CD14-positive monocyte (primary cell): ENCODE measurements around the gene EGFL6. TPM values are rescaled to one million over a fixed set of nuclear protein-coding genes. Genes with fewer than 3 reads are reported as not detected.
A peak's percentile ranks its signal among the peaks of the same experiment; 100 is the strongest.

Experiments used
- DNase-seq, 3 donors: peaks; one replicate each; pipeline ENCODE4 v3.0.0-alpha.2; 2011 to 2022
- H2AFZ ChIP-seq: 2 replicates; pipeline ENCODE4 v1.6.0; 2012; ENCODE audit warnings: mild to moderate bottlenecking, low read depth, low read length, inconsistent platforms; ENCODE audit not compliant: insufficient read depth, poor library complexity, severe bottlenecking
- H3K27ac ChIP-seq, 2 donors: 1 replicate in 1 of 2; 2 replicates in 1 of 2; pipeline ENCODE4 v1.5.1; 2012 to 2013; ENCODE audit warnings: low read length in 2 of 2, control low read depth in 1 of 2, inconsistent platforms in 1 of 2, low read depth in 1 of 2, mild to moderate bottlenecking in 1 of 2
- H3K27me3 ChIP-seq, 2 donors: one replicate each; pipeline versions ENCODE4 v1.6.0 to v1.6.1; 2011 to 2013; ENCODE audit warnings: low read length in 2 of 2; ENCODE audit not compliant: control insufficient read depth in 2 of 2, insufficient read depth in 2 of 2
- H3K36me3 ChIP-seq, 2 donors: replicated peaks in 1 of 2; 1 replicate in 1 of 2; 2 replicates in 1 of 2; pipeline versions ENCODE4 v1.5.1 to v1.6.1; 2012 to 2013; ENCODE audit warnings: low read length in 2 of 2, control low read depth in 1 of 2, inconsistent platforms in 1 of 2, mild to moderate bottlenecking in 1 of 2; ENCODE audit not compliant: insufficient read depth in 2 of 2, control insufficient read depth in 1 of 2
- H3K4me1 ChIP-seq, 2 donors: 1 replicate in 1 of 2; 2 replicates in 1 of 2; pipeline versions ENCODE4 v1.5.1 to v1.6.1; 2012 to 2013; ENCODE audit warnings: low read length in 2 of 2, control low read depth in 1 of 2, inconsistent platforms in 1 of 2, mild to moderate bottlenecking in 1 of 2, moderate library complexity in 1 of 2; ENCODE audit not compliant: insufficient read depth in 2 of 2, control insufficient read depth in 1 of 2
- H3K4me2 ChIP-seq: replicated peaks from 2 replicates; pipeline ENCODE3; 2012; ENCODE audit warnings: low read length, moderate library complexity, mild to moderate bottlenecking; ENCODE audit not compliant: poor library complexity, severe bottlenecking; ENCODE audit errors: extremely low read depth
- H3K4me3 ChIP-seq, 3 experiments: fragments of 200-600 bp in 1 of 3; sonication (generic) in 1 of 3; replicated peaks in 1 of 3; 1 replicate in 2 of 3; 2 replicates in 1 of 3; pipeline ENCODE4 v1.5.1; 2011 to 2013; ENCODE audit warnings: low read length in 3 of 3, mild to moderate bottlenecking in 3 of 3, control low read depth in 2 of 3, low read depth in 2 of 3, inconsistent platforms in 1 of 3, moderate library complexity in 1 of 3
- H3K79me2 ChIP-seq: 2 replicates; pipeline ENCODE4 v1.6.0; 2012; ENCODE audit warnings: mild to moderate bottlenecking, control low read depth, inconsistent platforms, low read length, moderate library complexity; ENCODE audit not compliant: insufficient read depth
- H3K9ac ChIP-seq: 2 replicates; pipeline ENCODE4 v1.6.0; 2017; ENCODE audit warnings: low read length, mild to moderate bottlenecking; ENCODE audit not compliant: insufficient read depth, poor library complexity, severe bottlenecking
- H3K9me3 ChIP-seq, 2 donors: replicated peaks in 1 of 2; 1 replicate in 1 of 2; 2 replicates in 1 of 2; pipeline versions ENCODE4 v1.5.1 to v1.6.1; 2012 to 2013; ENCODE audit warnings: low read length in 2 of 2, control low read depth in 1 of 2; ENCODE audit not compliant: control insufficient read depth in 1 of 2, insufficient read depth in 1 of 2
- H4K20me1 ChIP-seq: 2 replicates; pipeline ENCODE4 v1.6.0; 2012; ENCODE audit warnings: mild to moderate bottlenecking, low read length, control low read depth, moderate library complexity; ENCODE audit not compliant: insufficient read depth
- H3K27ac Mint-ChIP-seq, 7 donors: one replicate each; pipeline ENCODE4 v1.8.0; 2020; ENCODE audit warnings: mild to moderate bottlenecking in 7 of 7, mixed read lengths in 7 of 7, moderate library complexity in 6 of 7, inconsistent platforms in 2 of 7
- H3K27me3 Mint-ChIP-seq, 3 donors: one replicate each; pipeline ENCODE4 v1.8.0; 2021 to 2022; ENCODE audit warnings: low read depth in 3 of 3, mild to moderate bottlenecking in 3 of 3, mixed read lengths in 3 of 3, moderate library complexity in 3 of 3, inconsistent platforms in 1 of 3
- H3K36me3 Mint-ChIP-seq, 2 donors: one replicate each; pipeline ENCODE4 v1.8.0; 2020; ENCODE audit warnings: mixed read lengths in 2 of 2, inconsistent platforms in 1 of 2, mild to moderate bottlenecking in 1 of 2
- H3K4me1 Mint-ChIP-seq: one replicate; pipeline ENCODE4 v1.8.0; 2020; ENCODE audit warnings: mild to moderate bottlenecking, mixed read lengths
- H3K4me3 Mint-ChIP-seq, 2 donors: one replicate each; pipeline ENCODE4 v1.8.0; 2020; ENCODE audit warnings: mild to moderate bottlenecking in 2 of 2, mixed read lengths in 2 of 2, moderate library complexity in 1 of 2
- H3K9me3 Mint-ChIP-seq, 7 donors: one replicate each; pipeline ENCODE4 v1.8.0; 2020 to 2022; ENCODE audit warnings: mixed read lengths in 7 of 7, mild to moderate bottlenecking in 6 of 7, moderate library complexity in 6 of 7, inconsistent platforms in 2 of 7
- CTCF ChIP-seq: fragments of 200-600 bp; IDR thresholded peaks from one replicate; pipeline ENCODE4 v1.8.0; 2022; ENCODE audit warnings: antibody characterized with exemption, mild to moderate bottlenecking
- WGBS: methylation state at CpG from one replicate; pipeline ENCODE4 v1.1.5; 2013; ENCODE audit warnings: missing lambda C conversion rate; ENCODE audit not compliant: insufficient coverage; 5-methylcytosine and 5-hydroxymethylcytosine counted together
- intact Hi-C, 2 donors: fragments of 100-400 bp; cut with micrococcal nuclease; formaldehyde crosslinking; loops; one replicate each; pipeline versions ENCODE4 v1.15.0 to v1.15.1; 2023
- polyA minus RNA-seq: library from RNA; depleted of rRNA, polyadenylated mRNA; stranded (reverse); fragments of >200 nt; gene quantifications from 2 replicates; pipeline ENCODE4 v1.2.3, GENCODE V29; 2012
- polyA plus RNA-seq, 3 donors: library from polyadenylated mRNA; depleted of rRNA in 1 of 3; unstranded in 2 of 3; stranded (reverse) in 1 of 3; fragments of 300-500 nt in 2 of 3; fragments of >200 nt in 1 of 3; fragmentation: Illumina TruSeq in 2 of 3; gene quantifications; 1 replicate in 2 of 3; 2 replicates in 1 of 3; pipeline ENCODE4 v1.2.3, GENCODE V29; 2012 to 2021
- total RNA-seq, 12 experiments: library from RNA in 1 of 12; stranded (reverse) in 1 of 12; fragments of 120-200 nt in 1 of 12; gene quantifications; one replicate each; pipeline ENCODE4 v1.2.4 and lab custom pipeline; 2013 to 2026; ENCODE audit warnings: mixed read lengths in 6 of 12, inconsistent platforms in 1 of 12

The EGFL6 gene
- 0.02 TPM for total RNA-seq (2013)
- polyA plus RNA-seq (not detected), polyA minus RNA-seq (not detected in 2 replicates), total RNA-seq (lab: John Stamatoyannopoulos, UW) (0 to 0.81 (median 0) reads per million in 11 experiments)

DNA sequence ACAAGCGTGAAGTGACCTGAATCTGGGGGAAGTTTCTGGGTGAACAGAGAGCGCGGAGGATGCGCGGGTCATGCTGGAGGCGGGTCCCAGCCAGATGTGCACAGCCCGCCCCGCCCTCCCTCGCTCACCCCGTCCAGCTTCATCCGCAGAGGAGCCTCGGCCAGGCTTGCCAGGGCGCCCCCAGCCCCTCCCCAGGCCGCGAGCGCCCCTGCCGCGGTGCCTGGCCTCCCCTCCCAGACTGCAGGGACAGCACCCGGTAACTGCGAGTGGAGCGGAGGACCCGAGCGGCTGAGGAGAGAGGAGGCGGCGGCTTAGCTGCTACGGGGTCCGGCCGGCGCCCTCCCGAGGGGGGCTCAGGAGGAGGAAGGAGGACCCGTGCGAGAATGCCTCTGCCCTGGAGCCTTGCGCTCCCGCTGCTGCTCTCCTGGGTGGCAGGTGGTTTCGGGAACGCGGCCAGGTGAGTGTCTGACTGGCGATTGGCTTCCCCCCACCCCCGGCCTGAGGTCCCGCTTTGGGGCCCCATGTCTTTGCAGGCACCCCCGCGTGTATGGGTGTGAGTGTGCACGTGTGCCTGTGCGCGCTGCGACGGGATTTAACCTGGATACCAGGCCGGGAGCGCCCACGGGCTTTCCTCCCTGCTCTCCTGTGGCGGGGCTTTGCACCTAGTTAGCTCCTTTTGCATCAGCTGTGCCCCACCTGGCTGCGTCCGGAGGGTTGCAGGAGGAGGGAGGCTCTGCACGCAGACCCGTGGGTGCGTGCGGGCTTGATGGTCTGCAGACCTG, at the start of gene EGFL6:
TSS of gene EGFL6 (plus strand) at position 123 of the 782 bp plus-strand sequence. CDS start at position 384, 261 bp downstream.
- H3K4me3 ChIP-seq: no peak within 1 kb of the TSS
- H3K4me1 Mint-ChIP-seq: peaks cover 6% of the 10 kb centered on the region
- H3K27me3 Mint-ChIP-seq: peaks cover 18 to 40% (median 37%) of the 10 kb centered on the region in 3 donors
- H3K4me2 ChIP-seq: no peak within 1 kb of the TSS
- DNase-seq: no peak
- TF ChIP-seq CTCF: no peak
- H2AFZ ChIP-seq: no peak within 1 kb of the TSS
- no peak within 1 kb of the TSS for H3K27ac Mint-ChIP-seq
- H3K4me3 Mint-ChIP-seq: peak within 1 kb of the TSS in 1 of 2 donors; percentile 61
- no peaks in the 10 kb centered on the region for H3K36me3 ChIP-seq
- H3K9me3 ChIP-seq: peaks cover 0 to 18% of the 10 kb centered on the region in 2 donors
- H4K20me1 ChIP-seq: no peaks in the 10 kb centered on the region
- no peak within 1 kb of the TSS for H3K9ac ChIP-seq
- WGBS: 2% methylated on average over 29 of the region's 57 CpGs
- peaks cover 0 to 8% (median 0%) of the 10 kb centered on the region in 7 donors for H3K9me3 Mint-ChIP-seq
- no peaks in the 10 kb centered on the region for H3K79me2 ChIP-seq
- intact Hi-C loops: no loop called here
- H3K27me3 ChIP-seq: peaks cover 31 to 52% of the 10 kb centered on the region in 2 donors
- no peak within 1 kb of the TSS for H3K27ac ChIP-seq
- no peaks in the 10 kb centered on the region for H3K4me1 ChIP-seq
- H3K36me3 Mint-ChIP-seq: no peaks in the 10 kb centered on the region

DNA sequence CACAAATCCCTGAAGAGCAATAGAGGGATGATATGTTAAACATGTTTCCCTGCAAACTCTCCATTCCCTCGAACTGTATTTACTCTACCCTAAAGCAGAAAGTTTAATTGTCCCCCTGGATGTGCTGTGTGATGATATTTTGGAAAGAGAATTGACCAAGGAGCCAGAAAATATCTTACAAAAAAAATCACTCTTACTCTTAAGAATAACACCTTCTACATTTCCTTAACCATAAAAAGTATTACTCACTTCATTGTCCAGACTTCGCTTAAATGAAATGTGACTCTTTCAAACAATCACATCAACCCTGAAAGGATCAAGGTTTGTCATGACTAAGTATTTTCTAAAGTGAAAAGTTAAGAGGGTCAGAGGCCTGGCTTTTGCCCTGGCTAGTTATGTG, 49.0 kb upstream of the EGFL6 start:
- Histone ChIP-seq H3K4me3 (no peak overlapping the region), H3K36me3 (no peaks in the 10 kb centered on the region), H3K4me2 (no peak overlapping the region), H2AFZ (no peak overlapping the region), H3K9ac (no peak overlapping the region), H3K27me3 (peaks cover 0 to 22% of the 10 kb centered on the region in 2 donors), H4K20me1 (no peaks in the 10 kb centered on the region), H3K9me3 (no peaks in the 10 kb centered on the region), H3K27ac (no peak overlapping the region), H3K4me1 (no peaks in the 10 kb centered on the region), H3K79me2 (no peaks in the 10 kb centered on the region)
- H3K4me1 Mint-ChIP-seq: peaks cover 7% of the 10 kb centered on the region
- no peaks in the 10 kb centered on the region for H3K36me3 Mint-ChIP-seq
- no peak for TF ChIP-seq CTCF
- intact Hi-C loops: no loop called here
- WGBS: no CpG with 5 or more reads among the region's 2 CpGs
- H3K27ac Mint-ChIP-seq: no peak overlapping the region
- no peak overlapping the region for H3K4me3 Mint-ChIP-seq
- H3K9me3 Mint-ChIP-seq: peaks cover 0 to 3% (median 0%) of the 10 kb centered on the region in 7 donors
- no peak for DNase-seq
- peaks cover 0 to 23% (median 0%) of the 10 kb centered on the region in 3 donors for H3K27me3 Mint-ChIP-seq
